Fibroblast of the conjunctiva (primary cell): Measurements from ENCODE around the gene UTS2.

Experiments used
- DNase-seq: peaks from one replicate; pipeline ENCODE4 v3.0.0-alpha.2; 2010; ENCODE audit warnings: low read depth

Gene UTS2

GRCh38 chr1:7810395-7810794 is 42.5 kb downstream of the UTS2 start:
- DNase-seq, result peak; percentile 22

DNA sequence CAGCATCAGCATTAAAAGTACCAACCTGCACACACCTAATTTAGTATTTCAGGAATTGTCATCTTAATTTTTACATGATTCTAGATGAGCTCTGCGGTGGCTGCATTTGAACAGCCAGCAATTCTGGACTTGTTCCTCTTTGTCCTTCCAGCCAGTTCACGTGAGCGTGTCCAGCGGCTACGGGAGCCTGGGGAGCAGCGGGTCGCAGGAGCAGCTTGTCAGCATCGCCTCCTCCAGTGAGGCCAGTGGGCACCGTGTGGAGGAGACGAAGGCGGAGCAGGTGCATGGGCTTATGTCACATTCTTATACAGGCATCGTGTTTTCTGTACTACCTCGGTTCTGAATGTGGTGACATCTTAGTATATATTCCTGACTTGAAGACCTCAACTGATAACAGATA is 43.1 kb downstream of the UTS2 start:
- DNase-seq, result no peak

DNA sequence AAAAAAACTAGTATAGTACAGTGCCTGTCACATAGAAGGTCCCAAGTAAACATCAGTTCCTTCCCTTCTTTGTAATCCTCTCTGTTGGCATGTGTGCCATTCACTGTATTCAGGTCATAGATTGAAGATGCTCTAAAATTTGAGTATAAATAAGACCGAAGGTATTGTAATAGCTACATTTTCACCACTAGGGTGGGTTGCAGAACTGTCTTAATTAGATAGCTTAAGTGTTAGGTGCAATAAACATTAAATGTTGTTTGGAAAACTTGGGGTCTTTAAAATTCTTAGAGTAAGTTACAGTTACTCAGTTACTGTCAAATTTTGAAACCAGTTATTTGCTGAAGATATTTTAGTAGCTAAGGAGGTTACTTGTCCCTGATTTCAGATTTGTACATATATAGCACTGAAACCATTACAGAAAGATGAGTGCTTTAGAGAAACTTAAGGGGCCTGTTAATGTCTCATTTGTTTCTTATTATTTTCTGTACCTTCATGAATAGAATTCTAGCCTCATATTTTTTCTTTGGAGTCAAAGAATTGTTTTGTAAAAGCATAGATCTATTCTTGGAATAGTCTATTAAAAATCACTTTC is 44.5 kb downstream of the UTS2 start:
- DNase-seq, result peak; percentile 43

- DNase-seq, result no peak
These were observed 47.4 kb downstream of the UTS2 start for GRCh38 chr1:7805460-7805859.
